GM13977 (cell line): ENCODE measurements around the gene AUTS2.

Experiments used
- DNase-seq: peaks from one replicate; pipeline ENCODE4 v3.0.0; 2012; ENCODE audit warnings: low spot score
- CTCF ChIP-seq: IDR thresholded peaks from 2 replicates; pipeline ENCODE4 v1.5.1; 2012; ENCODE audit warnings: mild to moderate bottlenecking, control low read depth; ENCODE audit not compliant: insufficient read depth; ENCODE audit errors: extremely low read depth, missing control alignments
- in situ Hi-C: fragments of 300-500 bp; cut with MboI; formaldehyde crosslinking; loops from one replicate; pipeline ENCODE4 v1.12.0; 2022; ENCODE audit warnings: low sequenced_read_pairs, low pct_unique_long_range_greater_than_20kb, mixed read lengths, inconsistent platforms; ENCODE audit not compliant: unreplicated experiment

The AUTS2 gene

GRCh38 chr7:70571403-70571934, 973.2 kb downstream of the AUTS2 start:
- no peak for DNase-seq
- TF ChIP-seq CTCF, result no peak
- in situ Hi-C loops, result no loop called here

- in situ Hi-C loops, result no loop called here
- no peak for DNase-seq
- TF ChIP-seq CTCF, result no peak
Observed at GRCh38 chr7:70571961-70572360, 973.7 kb downstream of the AUTS2 start.

- in situ Hi-C loops, result no loop called here
- no peak for DNase-seq
- no peak for TF ChIP-seq CTCF
Observed at GRCh38 chr7:70572571-70572970, 974.3 kb downstream of the AUTS2 start.

GRCh38 chr7:70573071-70573661, 974.9 kb downstream of the AUTS2 start:
- no peak for DNase-seq
- in situ Hi-C loops, result no loop called here
- no peak for TF ChIP-seq CTCF

- DNase-seq, result no peak
- in situ Hi-C loops, result no loop called here
- no peak for TF ChIP-seq CTCF
Observed at GRCh38 chr7:70573696-70574095, 975.4 kb downstream of the AUTS2 start.

- in situ Hi-C loops, result no loop called here
- no peak for TF ChIP-seq CTCF
- no peak for DNase-seq
Observed at GRCh38 chr7:70574314-70574834, 976.1 kb downstream of the AUTS2 start.
